ENCODE measurements around the gene USP53. TPM values are rescaled to one million over a fixed set of nuclear protein-coding genes. Genes with fewer than 3 reads are reported as not detected.

USP53 gene
- total RNA-seq, 1 experiment from 2014 or later, result 31.0 TPM

DNA sequence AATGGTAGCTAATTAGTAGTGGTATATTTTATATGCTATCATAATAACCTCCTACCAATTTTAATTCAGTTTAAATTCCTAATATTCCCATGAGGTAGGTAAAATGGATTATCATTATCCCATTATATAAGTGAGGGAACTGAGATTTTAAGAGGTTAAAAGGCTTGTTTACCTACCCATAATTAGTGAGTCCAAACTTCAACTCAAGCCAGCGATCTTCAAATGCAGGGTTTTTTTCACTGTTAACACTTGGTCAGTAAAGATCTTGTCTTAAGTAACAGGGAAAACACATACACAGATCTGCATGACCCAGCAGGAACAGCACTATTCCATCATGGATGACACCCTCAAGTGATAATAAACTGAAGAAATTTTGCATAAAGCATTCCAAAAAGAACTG, 78.1 kb downstream of the USP53 start:
- no peaks in the 10 kb centered on the region for H3K4me1 Mint-ChIP-seq (ENCODE audit: low read depth, unreplicated experiment)
- H3K36me3 Mint-ChIP-seq (ENCODE audit: insufficient read depth, unreplicated experiment), result peaks cover 9% of the 10 kb centered on the region
- no peak for DNase-seq
- CTCF ChIA-PET, result no interaction called here
- no peaks in the 10 kb centered on the region for H3K27me3 Mint-ChIP-seq (ENCODE audit: unreplicated experiment)
- no peak overlapping the region for H3K27ac Mint-ChIP-seq (ENCODE audit: unreplicated experiment)
- intact Hi-C loops (cut with micrococcal nuclease; ENCODE audit: unreplicated experiment), result no loop called here
- no peak overlapping the region for H3K4me3 Mint-ChIP-seq (ENCODE audit: low read depth, unreplicated experiment)
- BruUV-seq (replicated peaks), result no TSS peak
- no peak for TF ChIP-seq CTCF (IDR thresholded peaks at IDR 0.05; ENCODE audit: unreplicated experiment)
- no peaks in the 10 kb centered on the region for H3K9me3 Mint-ChIP-seq (ENCODE audit: low read depth, unreplicated experiment)

DNA sequence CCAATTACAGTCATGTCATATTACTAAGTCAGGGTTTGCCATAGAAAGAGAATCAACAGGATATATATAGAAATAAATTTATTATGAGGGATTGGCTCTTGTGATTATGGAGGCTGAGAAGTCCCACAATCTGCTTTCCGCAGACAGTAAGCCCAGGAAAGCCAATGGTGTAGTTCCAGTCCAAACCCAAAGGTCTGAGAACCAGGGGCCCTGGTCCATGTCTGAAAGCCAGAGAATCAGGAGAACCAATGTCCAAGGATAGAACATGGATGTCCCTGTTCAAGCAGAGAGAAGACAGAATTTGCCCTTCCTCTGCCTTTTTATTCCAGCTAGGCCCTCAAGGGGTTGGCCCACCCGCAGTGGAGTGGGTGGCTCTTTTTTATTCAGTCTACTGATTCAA, 83.8 kb downstream of the USP53 start:
- no peak for DNase-seq
- intact Hi-C loops (cut with micrococcal nuclease; ENCODE audit: unreplicated experiment), result no loop called here
- CTCF ChIA-PET, result no interaction called here
- Mint-ChIP-seq H3K27ac (ENCODE audit: unreplicated experiment) (no peak overlapping the region), H3K27me3 (ENCODE audit: unreplicated experiment) (no peaks in the 10 kb centered on the region), H3K9me3 (ENCODE audit: low read depth, unreplicated experiment) (no peaks in the 10 kb centered on the region), H3K4me1 (ENCODE audit: low read depth, unreplicated experiment) (peaks cover 17% of the 10 kb centered on the region), H3K4me3 (ENCODE audit: low read depth, unreplicated experiment) (no peak overlapping the region), H3K36me3 (ENCODE audit: insufficient read depth, unreplicated experiment) (peaks cover 38% of the 10 kb centered on the region)
- BruUV-seq (replicated peaks), result no TSS peak
- TF ChIP-seq CTCF (IDR thresholded peaks at IDR 0.05; ENCODE audit: unreplicated experiment), result no peak

DNA sequence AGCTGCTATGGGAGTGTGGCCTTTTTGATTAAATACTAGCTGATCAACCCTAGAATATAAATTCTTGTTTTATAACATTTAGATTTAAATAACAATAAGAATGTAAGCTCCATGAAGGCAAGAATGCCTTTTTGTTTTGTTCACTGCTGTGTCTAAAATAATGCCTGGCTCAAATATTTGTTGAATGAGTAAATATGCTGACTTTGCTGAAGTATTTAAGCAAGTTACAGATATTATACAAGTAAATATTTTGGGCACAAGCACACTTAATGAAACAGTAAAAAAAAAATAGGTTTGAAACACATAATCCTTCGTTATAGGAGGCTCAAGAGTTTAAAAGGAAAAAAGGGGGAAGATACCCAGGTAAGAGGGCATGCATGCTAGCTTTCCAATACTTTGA, 85.3 kb downstream of the USP53 start:
- Mint-ChIP-seq H3K4me3 (ENCODE audit: low read depth, unreplicated experiment) (no peak overlapping the region), H3K27ac (ENCODE audit: unreplicated experiment) (no peak overlapping the region), H3K36me3 (ENCODE audit: insufficient read depth, unreplicated experiment) (peaks cover 34% of the 10 kb centered on the region), H3K27me3 (ENCODE audit: unreplicated experiment) (no peaks in the 10 kb centered on the region), H3K9me3 (ENCODE audit: low read depth, unreplicated experiment) (no peaks in the 10 kb centered on the region), H3K4me1 (ENCODE audit: low read depth, unreplicated experiment) (peaks cover 17% of the 10 kb centered on the region)
- CTCF ChIA-PET, result no interaction called here
- no TSS peak for BruUV-seq (replicated peaks)
- no peak for DNase-seq
- TF ChIP-seq CTCF (IDR thresholded peaks at IDR 0.05; ENCODE audit: unreplicated experiment), result no peak
- intact Hi-C loops (cut with micrococcal nuclease; ENCODE audit: unreplicated experiment), result no loop called here

DNA sequence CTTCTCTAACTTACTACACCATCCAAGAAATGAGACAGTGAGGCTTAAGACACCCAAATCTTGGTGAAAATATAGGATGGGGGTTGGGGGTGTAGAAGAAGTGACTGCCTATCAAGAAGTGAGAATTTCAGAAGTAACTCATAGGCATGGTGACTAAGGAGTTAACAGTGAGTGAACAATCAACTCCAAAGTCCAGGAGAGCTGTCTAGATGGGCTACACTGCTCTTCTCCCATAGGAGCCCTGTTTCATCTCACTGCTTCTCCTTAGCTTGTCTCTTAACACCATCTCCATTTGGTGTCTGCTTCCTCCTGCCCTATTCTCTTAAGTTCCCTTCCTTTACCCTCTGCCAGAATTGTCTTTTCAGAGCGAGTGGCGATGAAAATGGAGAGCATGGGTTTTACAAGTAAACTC, 86.8 kb downstream of the USP53 start:
- no peak for DNase-seq
- Mint-ChIP-seq H3K4me3 (ENCODE audit: low read depth, unreplicated experiment) (peak overlapping the region; percentile 100), H3K36me3 (ENCODE audit: insufficient read depth, unreplicated experiment) (peaks cover 33% of the 10 kb centered on the region), H3K9me3 (ENCODE audit: low read depth, unreplicated experiment) (no peaks in the 10 kb centered on the region), H3K4me1 (ENCODE audit: low read depth, unreplicated experiment) (peaks cover 25% of the 10 kb centered on the region), H3K27me3 (ENCODE audit: unreplicated experiment) (no peaks in the 10 kb centered on the region), H3K27ac (ENCODE audit: unreplicated experiment) (peak overlapping the region; percentile 92)
- no peak for TF ChIP-seq CTCF (IDR thresholded peaks at IDR 0.05; ENCODE audit: unreplicated experiment)
- BruUV-seq (replicated peaks), result no TSS peak
- CTCF ChIA-PET, result interaction anchor here (1.0 kb wide), 1 partner anchor 11 kb away, joined by 3 read pairs; no protein-coding TSS in a partner anchor
- intact Hi-C loops (cut with micrococcal nuclease; ENCODE audit: unreplicated experiment), result no loop called here
